Neural cell (in vitro differentiated cells): ENCODE results near the gene TMEM219.

ENCODE experiments used
- EP300 ChIP-seq: fragments of 450-650 bp; conservative IDR thresholded peaks from 2 replicates; pipeline ENCODE4 v1.6.1; 2014; ENCODE audit warnings: antibody characterized with exemption, mild to moderate bottlenecking, moderate library complexity; ENCODE audit not compliant: poor library complexity, severe bottlenecking
- EZH2 ChIP-seq: fragments of 200-600, 300-800 bp; shearing (Covaris generic), sonication (generic); IDR thresholded peaks from 2 replicates; pipeline ENCODE4 v1.6.1; 2014; ENCODE audit warnings: antibody characterized with exemption, low read length, borderline replicate concordance, mild to moderate bottlenecking; ENCODE audit not compliant: insufficient read depth, poor library complexity, severe bottlenecking
- POLR2AphosphoS5 ChIP-seq: IDR thresholded peaks from 2 replicates; pipeline ENCODE4 v1.6.1; 2012
- RAD21 ChIP-seq: fragments of 450-650 bp; conservative IDR thresholded peaks from 2 replicates; pipeline ENCODE4 v1.6.1; 2014; ENCODE audit warnings: antibody characterized with exemption, mild to moderate bottlenecking, moderate library complexity
- SMC3 ChIP-seq: fragments of 450-650 bp; conservative IDR thresholded peaks from 2 replicates; pipeline ENCODE4 v1.6.1; 2014; ENCODE audit warnings: antibody characterized with exemption, mild to moderate bottlenecking, moderate library complexity; ENCODE audit not compliant: poor library complexity
- TF ChIP-seq, protein P1 (sequence below): fragments of 450-650 bp; IDR thresholded peaks from 2 replicates; pipeline ENCODE4 v1.5.1; 2014; ENCODE audit warnings: antibody characterized with exemption, mild to moderate bottlenecking, moderate library complexity; ENCODE audit not compliant: poor library complexity, severe bottlenecking
- TF ChIP-seq, protein P2 (sequence below): IDR thresholded peaks from 2 replicates; pipeline ENCODE4 v1.6.1; 2012; ENCODE audit warnings: borderline replicate concordance

DNA sequence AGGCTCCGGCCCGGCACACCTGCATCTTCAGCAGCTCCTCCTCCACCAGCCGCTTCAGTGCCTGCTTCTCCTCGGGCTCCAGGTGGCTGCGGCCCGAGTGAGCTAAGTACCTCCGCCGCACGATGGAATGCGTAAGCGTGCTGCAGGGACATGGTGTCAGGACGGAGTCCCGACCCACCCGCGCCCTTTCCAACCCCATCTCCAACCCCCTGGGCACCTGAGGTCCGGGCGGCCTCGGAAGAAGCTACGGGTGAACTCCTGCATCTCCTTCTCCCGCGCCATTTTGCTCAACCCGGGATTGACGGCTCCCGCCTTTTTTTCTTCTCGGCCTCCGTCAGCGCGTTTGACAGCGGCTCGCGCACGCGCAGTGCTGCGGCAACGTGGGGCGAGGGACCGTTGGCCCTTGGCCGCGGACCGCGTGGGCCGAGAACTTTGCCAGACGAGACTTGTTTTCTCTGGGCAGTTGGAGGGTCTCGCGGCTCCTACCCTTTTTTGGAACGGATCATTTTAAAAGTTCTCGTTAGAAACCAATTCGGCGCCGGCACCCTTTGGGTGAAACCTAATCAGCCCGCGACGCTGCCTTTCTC, 33.5 kb downstream of the TMEM219 start, which contains the start of gene HIRIP3:
- TF ChIP-seq EP300 = no peak
- TF ChIP-seq, protein P1, sequence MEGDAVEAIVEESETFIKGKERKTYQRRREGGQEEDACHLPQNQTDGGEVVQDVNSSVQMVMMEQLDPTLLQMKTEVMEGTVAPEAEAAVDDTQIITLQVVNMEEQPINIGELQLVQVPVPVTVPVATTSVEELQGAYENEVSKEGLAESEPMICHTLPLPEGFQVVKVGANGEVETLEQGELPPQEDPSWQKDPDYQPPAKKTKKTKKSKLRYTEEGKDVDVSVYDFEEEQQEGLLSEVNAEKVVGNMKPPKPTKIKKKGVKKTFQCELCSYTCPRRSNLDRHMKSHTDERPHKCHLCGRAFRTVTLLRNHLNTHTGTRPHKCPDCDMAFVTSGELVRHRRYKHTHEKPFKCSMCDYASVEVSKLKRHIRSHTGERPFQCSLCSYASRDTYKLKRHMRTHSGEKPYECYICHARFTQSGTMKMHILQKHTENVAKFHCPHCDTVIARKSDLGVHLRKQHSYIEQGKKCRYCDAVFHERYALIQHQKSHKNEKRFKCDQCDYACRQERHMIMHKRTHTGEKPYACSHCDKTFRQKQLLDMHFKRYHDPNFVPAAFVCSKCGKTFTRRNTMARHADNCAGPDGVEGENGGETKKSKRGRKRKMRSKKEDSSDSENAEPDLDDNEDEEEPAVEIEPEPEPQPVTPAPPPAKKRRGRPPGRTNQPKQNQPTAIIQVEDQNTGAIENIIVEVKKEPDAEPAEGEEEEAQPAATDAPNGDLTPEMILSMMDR = no peak
- peak; percentile 48 for TF ChIP-seq POLR2AphosphoS5
- TF ChIP-seq EZH2 = no peak
- peak; percentile 30 for TF ChIP-seq SMC3
- no peak for TF ChIP-seq RAD21
- TF ChIP-seq, protein P2, sequence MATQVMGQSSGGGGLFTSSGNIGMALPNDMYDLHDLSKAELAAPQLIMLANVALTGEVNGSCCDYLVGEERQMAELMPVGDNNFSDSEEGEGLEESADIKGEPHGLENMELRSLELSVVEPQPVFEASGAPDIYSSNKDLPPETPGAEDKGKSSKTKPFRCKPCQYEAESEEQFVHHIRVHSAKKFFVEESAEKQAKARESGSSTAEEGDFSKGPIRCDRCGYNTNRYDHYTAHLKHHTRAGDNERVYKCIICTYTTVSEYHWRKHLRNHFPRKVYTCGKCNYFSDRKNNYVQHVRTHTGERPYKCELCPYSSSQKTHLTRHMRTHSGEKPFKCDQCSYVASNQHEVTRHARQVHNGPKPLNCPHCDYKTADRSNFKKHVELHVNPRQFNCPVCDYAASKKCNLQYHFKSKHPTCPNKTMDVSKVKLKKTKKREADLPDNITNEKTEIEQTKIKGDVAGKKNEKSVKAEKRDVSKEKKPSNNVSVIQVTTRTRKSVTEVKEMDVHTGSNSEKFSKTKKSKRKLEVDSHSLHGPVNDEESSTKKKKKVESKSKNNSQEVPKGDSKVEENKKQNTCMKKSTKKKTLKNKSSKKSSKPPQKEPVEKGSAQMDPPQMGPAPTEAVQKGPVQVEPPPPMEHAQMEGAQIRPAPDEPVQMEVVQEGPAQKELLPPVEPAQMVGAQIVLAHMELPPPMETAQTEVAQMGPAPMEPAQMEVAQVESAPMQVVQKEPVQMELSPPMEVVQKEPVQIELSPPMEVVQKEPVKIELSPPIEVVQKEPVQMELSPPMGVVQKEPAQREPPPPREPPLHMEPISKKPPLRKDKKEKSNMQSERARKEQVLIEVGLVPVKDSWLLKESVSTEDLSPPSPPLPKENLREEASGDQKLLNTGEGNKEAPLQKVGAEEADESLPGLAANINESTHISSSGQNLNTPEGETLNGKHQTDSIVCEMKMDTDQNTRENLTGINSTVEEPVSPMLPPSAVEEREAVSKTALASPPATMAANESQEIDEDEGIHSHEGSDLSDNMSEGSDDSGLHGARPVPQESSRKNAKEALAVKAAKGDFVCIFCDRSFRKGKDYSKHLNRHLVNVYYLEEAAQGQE = peak; percentile 80
